Transverse colon (tissue), 4 donors: ENCODE results near the gene SOX2.

Source experiments
- EP300 ChIP-seq: sonication (generic); formaldehyde crosslinking; IDR thresholded peaks from one replicate; pipeline ENCODE4 v1.6.1; 2017; ENCODE audit warnings: antibody characterized with exemption, low read depth
- POLR2A ChIP-seq: fragments of 450-650 bp; IDR thresholded peaks from one replicate; pipeline ENCODE4 v1.6.1; 2016; ENCODE audit warnings: antibody characterized with exemption, mild to moderate bottlenecking, moderate library complexity
- POLR2AphosphoS5 ChIP-seq, 3 donors: sonication (generic); formaldehyde crosslinking; IDR thresholded peaks; one replicate each; pipeline ENCODE4 v1.6.1; 2016; ENCODE audit warnings: antibody characterized with exemption in 3 of 3
- TF ChIP-seq, protein P1 (sequence below), 5 experiments: fragments of 200-600 bp in 3 of 5; fragments of 450-650 bp in 2 of 5; sonication (generic) in 3 of 5; IDR thresholded peaks; 1 replicate in 2 of 5; 2 replicates in 3 of 5; pipeline ENCODE4 v1.5.1; 2016 to 2017; ENCODE audit warnings: antibody characterized with exemption in 5 of 5, inconsistent platforms in 3 of 5, mild to moderate bottlenecking in 2 of 5, moderate library complexity in 1 of 5

- TF ChIP-seq, protein P1, sequence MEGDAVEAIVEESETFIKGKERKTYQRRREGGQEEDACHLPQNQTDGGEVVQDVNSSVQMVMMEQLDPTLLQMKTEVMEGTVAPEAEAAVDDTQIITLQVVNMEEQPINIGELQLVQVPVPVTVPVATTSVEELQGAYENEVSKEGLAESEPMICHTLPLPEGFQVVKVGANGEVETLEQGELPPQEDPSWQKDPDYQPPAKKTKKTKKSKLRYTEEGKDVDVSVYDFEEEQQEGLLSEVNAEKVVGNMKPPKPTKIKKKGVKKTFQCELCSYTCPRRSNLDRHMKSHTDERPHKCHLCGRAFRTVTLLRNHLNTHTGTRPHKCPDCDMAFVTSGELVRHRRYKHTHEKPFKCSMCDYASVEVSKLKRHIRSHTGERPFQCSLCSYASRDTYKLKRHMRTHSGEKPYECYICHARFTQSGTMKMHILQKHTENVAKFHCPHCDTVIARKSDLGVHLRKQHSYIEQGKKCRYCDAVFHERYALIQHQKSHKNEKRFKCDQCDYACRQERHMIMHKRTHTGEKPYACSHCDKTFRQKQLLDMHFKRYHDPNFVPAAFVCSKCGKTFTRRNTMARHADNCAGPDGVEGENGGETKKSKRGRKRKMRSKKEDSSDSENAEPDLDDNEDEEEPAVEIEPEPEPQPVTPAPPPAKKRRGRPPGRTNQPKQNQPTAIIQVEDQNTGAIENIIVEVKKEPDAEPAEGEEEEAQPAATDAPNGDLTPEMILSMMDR (IDR thresholded peaks at IDR 0.05): no peak
- TF ChIP-seq POLR2AphosphoS5 (IDR thresholded peaks at IDR 0.05): no peak
- no peak for TF ChIP-seq POLR2A
- no peak for TF ChIP-seq EP300
Measured at GRCh38 chr3:181717549-181718171, 5.9 kb downstream of the SOX2 start.
